HG03442 (cell line): Measurements from ENCODE around the gene NPAP1.
"Not testable (repeated sequence)": the region's sequence is repeated elsewhere in the genome, so short reads cannot be mapped to it uniquely, and the experiment has no call there.

ENCODE experiments used
- ATAC-seq: cut with Tn5 transposase; IDR thresholded peaks from one replicate; pipeline ENCODE4 v1.9.1; 2021; ENCODE audit warnings: mild to moderate bottlenecking, moderate library complexity; ENCODE audit not compliant: unreplicated experiment

NPAP1 gene, protein sequence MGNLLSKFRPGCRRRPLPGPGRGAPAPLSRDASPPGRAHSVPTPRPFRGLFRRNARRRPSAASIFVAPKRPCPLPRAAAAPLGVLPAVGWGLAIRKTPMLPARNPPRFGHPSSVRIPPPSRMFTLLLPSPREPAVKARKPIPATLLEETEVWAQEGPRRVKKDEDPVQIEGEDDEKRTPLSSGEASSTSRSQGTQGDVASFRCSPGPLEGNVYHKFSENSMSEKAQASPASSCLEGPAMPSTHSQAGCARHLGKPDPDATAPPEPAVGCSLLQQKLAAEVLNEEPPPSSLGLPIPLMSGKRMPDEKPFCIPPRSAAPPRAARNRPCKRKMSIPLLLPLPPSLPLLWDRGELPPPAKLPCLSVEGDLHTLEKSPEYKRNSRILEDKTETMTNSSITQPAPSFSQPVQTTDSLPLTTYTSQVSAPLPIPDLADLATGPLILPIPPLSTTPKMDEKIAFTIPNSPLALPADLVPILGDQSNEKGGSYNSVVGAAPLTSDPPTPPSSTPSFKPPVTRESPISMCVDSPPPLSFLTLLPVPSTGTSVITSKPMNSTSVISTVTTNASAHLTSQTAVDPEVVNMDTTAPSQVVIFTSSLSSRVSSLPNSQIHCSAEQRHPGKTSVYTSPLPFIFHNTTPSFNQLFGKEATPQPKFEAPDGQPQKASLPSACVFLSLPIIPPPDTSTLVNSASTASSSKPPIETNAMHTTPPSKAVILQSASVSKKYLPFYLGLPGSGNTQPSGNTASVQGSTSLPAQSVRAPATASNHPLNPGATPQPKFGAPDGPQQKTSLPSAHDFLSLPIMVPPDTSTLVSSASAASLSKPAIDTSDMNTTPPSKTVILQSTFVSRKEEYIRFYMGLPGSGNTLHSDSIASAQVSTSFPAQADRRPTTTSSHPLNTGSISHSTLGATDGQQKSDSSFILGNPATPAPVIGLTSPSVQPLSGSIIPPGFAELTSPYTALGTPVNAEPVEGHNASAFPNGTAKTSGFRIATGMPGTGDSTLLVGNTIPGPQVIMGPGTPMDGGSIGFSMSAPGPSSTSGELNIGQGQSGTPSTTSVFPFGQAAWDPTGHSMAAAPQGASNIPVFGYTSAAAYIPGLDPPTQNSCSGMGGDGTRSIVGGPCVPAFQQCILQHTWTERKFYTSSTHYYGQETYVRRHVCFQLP

GRCh38 chr15:24675332-24676144 is at the start of gene NPAP1:
Gene NPAP1, plus strand, starts transcription at chr15:24675775. Its CDS starts 93 bp downstream, at chr15:24675868.
- ATAC-seq, result no peak

GRCh38 chr15:24627443-24627842 is 48.1 kb upstream of the NPAP1 start:
- no peak for ATAC-seq

DNA sequence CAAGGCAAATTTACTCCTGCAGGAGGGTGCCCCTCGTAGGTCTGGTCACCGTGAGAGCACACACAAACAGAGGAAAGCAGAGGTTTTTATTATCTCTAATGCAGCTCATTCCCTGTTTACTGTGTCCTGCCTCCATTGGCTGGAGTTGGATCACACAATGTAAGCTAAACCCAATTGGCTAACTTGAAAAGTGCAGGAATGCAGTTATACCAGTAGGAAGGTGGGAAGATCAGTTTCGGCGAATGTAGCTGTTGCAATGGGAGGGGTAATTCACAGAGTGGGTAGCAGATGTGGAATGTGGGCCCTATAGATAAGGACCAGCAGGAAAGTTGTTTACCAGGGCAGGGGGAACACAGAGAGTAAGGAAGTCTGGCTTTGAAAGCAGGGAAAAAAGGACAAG is 42.5 kb upstream of the NPAP1 start:
- no peak for ATAC-seq

DNA sequence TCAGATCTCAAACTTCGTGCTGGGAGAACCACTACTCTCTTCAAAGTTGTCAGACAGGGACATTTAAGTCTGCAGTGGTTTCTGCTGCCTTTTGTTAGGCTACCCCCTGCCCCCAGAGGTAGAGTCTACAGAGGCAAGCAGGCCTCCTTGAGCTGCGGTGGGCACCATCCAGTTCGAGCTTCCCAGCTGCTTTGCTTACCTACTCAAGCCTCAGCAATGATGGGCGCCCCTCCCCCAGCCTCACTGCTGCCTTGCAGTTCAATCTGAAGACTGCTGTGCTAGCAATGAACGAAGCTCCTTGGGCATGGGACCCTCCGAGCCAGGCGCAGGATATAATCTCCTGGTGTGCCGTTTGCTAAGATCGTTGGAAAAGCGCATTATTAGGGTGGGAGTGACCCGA is 36.2 kb upstream of the NPAP1 start:
- ATAC-seq, result not testable (repeated sequence)

DNA sequence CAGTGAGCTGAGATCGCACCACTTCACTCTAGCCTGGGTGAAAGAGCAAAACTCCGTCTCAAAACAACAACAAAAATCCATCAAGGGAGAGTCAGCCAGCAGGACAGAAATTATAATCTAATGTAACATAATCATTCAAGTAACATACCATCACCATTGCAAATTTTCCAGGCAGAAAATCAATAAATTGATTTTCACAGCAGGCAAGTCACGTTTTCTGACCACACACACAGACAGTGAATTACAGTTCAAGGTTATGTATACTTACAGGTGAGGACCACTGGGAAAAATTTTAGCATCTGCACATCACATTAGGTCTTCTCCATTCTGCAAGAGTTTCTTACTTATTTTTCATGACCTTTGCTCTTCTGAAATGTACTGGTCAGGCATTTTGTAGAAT is 29.9 kb upstream of the NPAP1 start:
- ATAC-seq, result no peak

DNA sequence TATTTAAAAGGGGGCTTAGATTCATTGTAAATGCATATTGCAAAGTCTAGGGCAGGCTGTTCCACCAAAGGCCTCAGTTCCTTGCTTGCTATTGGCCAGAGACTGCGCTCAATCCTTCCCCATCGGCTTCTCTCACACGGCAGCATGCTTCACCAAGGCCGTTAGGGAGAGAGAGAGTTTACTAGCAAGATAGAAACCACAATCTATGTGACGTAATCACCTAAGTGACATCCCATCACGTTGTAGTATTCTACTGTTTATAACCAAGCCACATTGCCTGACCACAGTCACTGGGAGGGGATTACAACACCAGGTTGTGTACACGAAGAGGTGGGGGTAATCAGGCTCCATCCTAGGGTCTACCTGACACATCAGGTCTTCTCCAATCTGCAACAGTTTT is 16.0 kb upstream of the NPAP1 start:
- ATAC-seq, result no peak

GRCh38 chr15:24662991-24663390 is 12.6 kb upstream of the NPAP1 start:
- no peak for ATAC-seq

- ATAC-seq, result no peak
Measured at GRCh38 chr15:24676431-24676830, 856 bp downstream of the NPAP1 start.

DNA sequence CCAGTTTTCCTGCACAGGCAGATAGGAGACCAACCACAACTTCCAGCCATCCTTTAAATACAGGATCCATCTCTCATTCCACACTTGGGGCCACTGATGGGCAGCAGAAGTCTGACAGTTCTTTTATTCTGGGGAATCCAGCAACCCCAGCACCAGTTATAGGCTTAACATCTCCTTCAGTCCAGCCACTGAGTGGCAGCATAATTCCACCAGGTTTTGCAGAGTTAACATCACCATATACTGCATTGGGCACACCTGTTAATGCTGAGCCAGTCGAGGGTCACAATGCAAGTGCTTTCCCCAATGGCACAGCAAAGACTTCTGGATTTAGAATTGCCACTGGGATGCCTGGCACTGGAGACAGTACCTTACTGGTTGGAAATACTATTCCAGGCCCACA is 2.9 kb downstream of the NPAP1 start:
- ATAC-seq, result no peak

DNA sequence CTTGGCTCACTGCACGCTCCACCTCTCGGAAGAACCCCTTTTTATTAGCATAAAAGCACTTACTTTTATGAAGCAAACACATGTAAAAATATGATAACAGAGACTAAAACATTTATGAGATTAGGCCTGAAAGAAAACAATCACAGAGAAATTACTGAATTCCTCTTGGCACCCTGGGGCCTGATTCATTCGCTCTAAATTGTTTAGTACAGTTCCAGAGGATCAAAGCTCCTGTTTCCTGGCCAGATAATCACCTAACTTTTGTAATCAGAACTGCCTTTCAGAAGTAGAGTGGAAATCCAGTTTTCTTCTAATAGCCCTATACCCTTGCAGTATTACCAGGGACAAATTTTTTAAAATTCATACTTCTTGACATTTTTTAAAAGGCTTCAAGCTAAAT is 6.4 kb downstream of the NPAP1 start:
- no peak for ATAC-seq

DNA sequence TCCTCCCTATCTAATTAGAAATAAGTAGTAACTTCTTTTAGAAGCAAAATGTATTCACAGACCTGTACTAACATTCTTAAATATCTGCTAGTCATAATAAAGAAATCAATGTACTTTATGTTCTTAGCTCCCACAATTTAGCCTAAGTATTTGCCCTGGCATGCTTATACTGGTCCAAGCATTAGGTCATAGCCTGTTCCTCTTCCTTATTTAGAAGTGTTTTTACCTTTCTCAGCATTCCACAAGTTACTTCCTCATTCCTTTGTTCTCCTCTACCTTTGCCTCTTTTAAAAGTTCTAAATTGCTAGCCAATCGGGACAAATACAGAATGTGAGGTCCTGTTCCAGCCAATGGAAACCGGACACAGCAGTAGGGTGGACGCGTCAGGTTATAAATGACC is 7.3 kb downstream of the NPAP1 start:
- not testable (repeated sequence) for ATAC-seq

- ATAC-seq, result no peak
Measured at GRCh38 chr15:24683736-24684135, 8.2 kb downstream of the NPAP1 start.

DNA sequence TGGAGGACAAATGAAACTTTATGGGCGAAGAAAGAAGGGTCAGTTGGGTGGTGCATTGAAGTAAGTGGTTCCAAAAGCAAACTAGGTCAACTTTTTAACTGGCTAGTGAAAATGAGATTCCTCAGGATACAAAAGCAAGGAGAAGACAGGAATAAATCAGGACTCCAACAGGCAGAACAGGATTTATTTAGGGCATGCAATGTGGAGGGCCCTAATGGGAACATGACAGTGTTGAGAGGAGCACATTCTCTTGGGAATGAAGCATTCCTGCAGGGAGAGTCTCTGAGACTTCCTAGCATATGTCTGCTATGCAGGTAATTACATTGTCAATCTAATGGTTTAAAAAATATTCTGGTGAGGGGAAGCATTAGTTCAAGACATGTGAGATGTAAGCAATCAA is 8.7 kb downstream of the NPAP1 start:
- ATAC-seq, result no peak

DNA sequence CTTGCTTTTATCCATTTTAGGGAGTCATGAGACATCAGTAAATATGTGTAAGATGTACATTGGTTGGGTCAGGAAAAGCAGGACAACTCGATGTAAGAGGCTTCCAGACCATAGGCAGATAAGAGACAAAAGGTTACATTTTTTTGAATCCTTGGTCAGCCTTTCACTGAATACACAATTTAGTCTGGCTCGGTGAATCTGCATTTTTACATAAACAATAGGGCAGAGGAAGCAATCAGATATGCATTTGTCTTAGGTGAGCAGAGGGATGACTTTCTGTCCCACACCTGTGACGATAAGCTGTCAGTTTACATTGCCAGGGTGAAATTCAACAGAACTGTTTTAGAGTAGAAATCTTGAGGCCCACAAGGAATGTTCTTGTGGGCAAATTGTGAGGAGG is 20.6 kb downstream of the NPAP1 start:
- no peak for ATAC-seq

GRCh38 chr15:24696842-24697241 is 21.3 kb downstream of the NPAP1 start:
- ATAC-seq, result no peak

DNA sequence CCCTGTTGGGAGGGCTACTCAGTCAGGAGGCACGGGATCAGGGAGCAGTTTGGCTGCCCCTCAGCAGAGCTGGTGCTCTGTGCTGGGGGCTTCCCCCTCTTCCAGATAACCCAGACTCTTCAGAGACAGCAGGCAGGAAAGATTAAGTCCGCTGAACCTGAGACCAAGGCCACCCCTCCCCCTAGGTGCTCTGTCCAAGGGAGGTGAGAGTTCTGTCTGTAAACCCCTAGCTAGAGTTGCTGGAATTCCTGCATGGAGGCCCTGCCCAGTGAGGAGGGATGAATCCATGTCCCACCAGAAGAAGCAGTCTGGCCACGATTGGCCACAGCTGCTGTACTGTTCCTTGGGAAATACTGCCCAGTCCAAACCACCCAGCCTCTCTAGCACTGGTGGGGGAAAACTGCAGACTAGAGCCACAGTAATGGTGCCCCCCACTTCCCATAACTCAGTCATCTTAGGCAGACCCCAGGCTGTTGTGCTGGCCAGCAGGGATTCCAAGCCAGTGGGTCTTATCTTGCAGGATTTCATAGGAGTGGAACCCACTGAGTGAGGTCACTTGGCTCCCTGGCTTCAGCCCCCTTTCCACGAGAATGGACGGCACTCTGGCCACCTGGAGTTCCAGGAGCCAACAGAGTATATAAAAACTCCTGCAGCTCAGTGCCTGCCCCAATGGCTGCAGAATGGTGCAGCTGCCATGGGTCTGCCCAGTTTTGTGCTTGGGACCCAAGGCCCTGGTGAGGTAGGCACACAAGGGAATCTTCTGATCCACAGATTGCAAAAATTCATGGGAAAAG is 42.9 kb downstream of the NPAP1 start:
- ATAC-seq, result no peak

DNA sequence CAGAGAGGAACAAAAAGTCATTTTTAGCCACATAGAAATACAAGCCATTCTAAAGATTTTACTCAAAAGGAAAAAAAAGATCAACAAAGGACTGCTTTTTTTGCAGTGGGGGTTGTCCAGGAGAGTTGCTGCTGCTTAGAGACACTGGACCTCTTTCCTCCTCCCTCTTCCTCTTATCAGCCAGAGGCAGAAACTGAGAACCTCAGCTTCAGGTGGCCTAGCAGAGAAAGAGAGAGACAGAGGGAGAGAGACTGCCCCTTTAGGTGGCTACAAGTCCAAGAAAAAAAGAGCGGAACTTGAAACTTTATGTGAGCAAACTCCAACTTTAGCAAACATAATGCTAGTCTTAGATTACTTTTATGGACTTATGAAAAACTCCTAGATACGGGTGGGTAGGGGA is 54.2 kb downstream of the NPAP1 start:
- no peak for ATAC-seq
